Fibroblast of villous mesenchyme (primary cell): ENCODE measurements around the gene GRIK3. TPM values are rescaled to one million over a fixed set of nuclear protein-coding genes. Genes with fewer than 3 reads are reported as not detected.

Experiments
- DNase-seq: peaks from one replicate; pipeline ENCODE4 v3.0.0-alpha.2; 2010; ENCODE audit warnings: low read depth
- H3K4me3 ChIP-seq: 2 replicates; pipeline ENCODE4 v1.5.1; 2011; ENCODE audit warnings: low read depth, mild to moderate bottlenecking, low read length
- CTCF ChIP-seq: IDR thresholded peaks from 2 replicates; pipeline ENCODE4 v1.5.1; 2012; ENCODE audit warnings: low read depth, mild to moderate bottlenecking, low read length; ENCODE audit not compliant: insufficient read depth
- total RNA-seq: library from RNA; depleted of rRNA; stranded (reverse); fragments of >200 nt; gene quantifications from 2 replicates; pipeline ENCODE4 v1.2.3, GENCODE V29; 2012

GRIK3 gene
- total RNA-seq, 1 donor: not detected

- TF ChIP-seq CTCF: no peak
- no peak overlapping the region for H3K4me3 ChIP-seq
- DNase-seq: no peak
Observed at GRCh38 chr1:36951292-36951750, 83.0 kb downstream of the GRIK3 start.

GRCh38 chr1:36950604-36951291 is 83.6 kb downstream of the GRIK3 start:
- no peak for TF ChIP-seq CTCF
- DNase-seq: no peak
- H3K4me3 ChIP-seq: no peak overlapping the region

GRCh38 chr1:36948606-36949005 is 85.7 kb downstream of the GRIK3 start:
- no peak for TF ChIP-seq CTCF

GRCh38 chr1:36948147-36948546 is 86.2 kb downstream of the GRIK3 start:
- no peak for DNase-seq
- no peak for TF ChIP-seq CTCF
- H3K4me3 ChIP-seq: no peak overlapping the region

More at GRCh38 chr1:36948606-36949005, 85.7 kb downstream of the GRIK3 start:
- DNase-seq: no peak
- no peak overlapping the region for H3K4me3 ChIP-seq

GRCh38 chr1:36947384-36947783 is 86.9 kb downstream of the GRIK3 start:
- DNase-seq: no peak

GRCh38 chr1:36944883-36945282 is 89.4 kb downstream of the GRIK3 start:
- H3K4me3 ChIP-seq: no peak overlapping the region
- TF ChIP-seq CTCF: no peak
- DNase-seq: no peak

More at GRCh38 chr1:36947384-36947783, 86.9 kb downstream of the GRIK3 start:
- TF ChIP-seq CTCF: no peak
- H3K4me3 ChIP-seq: no peak overlapping the region

- no peak for TF ChIP-seq CTCF
- H3K4me3 ChIP-seq: no peak overlapping the region
- DNase-seq: no peak
Observed at GRCh38 chr1:36942148-36942547, 92.2 kb downstream of the GRIK3 start.
